ENCODE results near the gene ATP11A.

DNA sequence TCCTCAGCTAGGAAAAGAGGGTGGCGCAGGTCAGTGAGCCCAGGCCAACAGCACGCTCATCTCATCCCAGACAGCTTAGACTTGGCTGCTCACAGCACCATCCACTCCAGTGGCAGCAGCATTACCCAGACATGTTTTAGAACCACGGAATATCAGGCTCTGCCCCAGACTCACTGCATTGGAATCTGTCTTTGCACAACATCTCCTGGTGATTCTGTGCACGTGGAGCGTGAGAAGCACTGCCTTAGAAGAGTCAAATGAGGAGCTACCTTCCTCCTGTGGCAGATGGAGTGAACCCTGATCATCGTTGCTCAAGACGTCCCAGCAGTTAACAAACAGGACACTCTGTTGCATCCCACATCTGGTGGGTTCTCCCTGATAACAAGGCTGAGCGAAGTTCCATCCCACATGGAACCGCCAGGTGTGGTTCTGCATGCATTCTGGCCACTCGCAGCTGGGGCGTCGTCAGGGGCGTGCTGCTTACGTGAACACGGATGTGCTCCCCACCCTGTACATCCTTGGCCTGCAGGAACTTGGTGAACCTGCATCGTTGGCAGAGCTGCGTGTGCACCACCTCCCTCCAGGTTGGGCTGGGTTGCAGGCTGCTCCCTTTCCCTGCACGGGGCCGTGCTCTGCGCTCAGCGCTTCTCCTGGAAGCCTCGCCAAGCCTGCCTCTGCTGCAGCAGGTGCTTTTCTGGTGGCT lies 25.2 kb upstream of the ATP11A start:
- TF ChIP-seq, protein P1, sequence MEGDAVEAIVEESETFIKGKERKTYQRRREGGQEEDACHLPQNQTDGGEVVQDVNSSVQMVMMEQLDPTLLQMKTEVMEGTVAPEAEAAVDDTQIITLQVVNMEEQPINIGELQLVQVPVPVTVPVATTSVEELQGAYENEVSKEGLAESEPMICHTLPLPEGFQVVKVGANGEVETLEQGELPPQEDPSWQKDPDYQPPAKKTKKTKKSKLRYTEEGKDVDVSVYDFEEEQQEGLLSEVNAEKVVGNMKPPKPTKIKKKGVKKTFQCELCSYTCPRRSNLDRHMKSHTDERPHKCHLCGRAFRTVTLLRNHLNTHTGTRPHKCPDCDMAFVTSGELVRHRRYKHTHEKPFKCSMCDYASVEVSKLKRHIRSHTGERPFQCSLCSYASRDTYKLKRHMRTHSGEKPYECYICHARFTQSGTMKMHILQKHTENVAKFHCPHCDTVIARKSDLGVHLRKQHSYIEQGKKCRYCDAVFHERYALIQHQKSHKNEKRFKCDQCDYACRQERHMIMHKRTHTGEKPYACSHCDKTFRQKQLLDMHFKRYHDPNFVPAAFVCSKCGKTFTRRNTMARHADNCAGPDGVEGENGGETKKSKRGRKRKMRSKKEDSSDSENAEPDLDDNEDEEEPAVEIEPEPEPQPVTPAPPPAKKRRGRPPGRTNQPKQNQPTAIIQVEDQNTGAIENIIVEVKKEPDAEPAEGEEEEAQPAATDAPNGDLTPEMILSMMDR (conservative IDR thresholded peaks at IDR 0.05; ENCODE audit: low read depth in 2 of 2), result no peak
- TF ChIP-seq JUNB (IDR thresholded peaks at IDR 0.05; ENCODE audit: unreplicated experiment), result no peak
- TF ChIP-seq EZH2phosphoT487 (IDR thresholded peaks at IDR 0.05; ENCODE audit: unreplicated experiment), result no peak
- TF ChIP-seq CREB1 (CRISPR knock-in tag; IDR thresholded peaks at IDR 0.05; ENCODE audit: low read depth), result no peak
- TF ChIP-seq POLR2AphosphoS5 (IDR thresholded peaks at IDR 0.05; ENCODE audit: low read depth), result no peak
- no peak for TF ChIP-seq ETS1 (IDR thresholded peaks at IDR 0.05)
- TF ChIP-seq, protein P2, sequence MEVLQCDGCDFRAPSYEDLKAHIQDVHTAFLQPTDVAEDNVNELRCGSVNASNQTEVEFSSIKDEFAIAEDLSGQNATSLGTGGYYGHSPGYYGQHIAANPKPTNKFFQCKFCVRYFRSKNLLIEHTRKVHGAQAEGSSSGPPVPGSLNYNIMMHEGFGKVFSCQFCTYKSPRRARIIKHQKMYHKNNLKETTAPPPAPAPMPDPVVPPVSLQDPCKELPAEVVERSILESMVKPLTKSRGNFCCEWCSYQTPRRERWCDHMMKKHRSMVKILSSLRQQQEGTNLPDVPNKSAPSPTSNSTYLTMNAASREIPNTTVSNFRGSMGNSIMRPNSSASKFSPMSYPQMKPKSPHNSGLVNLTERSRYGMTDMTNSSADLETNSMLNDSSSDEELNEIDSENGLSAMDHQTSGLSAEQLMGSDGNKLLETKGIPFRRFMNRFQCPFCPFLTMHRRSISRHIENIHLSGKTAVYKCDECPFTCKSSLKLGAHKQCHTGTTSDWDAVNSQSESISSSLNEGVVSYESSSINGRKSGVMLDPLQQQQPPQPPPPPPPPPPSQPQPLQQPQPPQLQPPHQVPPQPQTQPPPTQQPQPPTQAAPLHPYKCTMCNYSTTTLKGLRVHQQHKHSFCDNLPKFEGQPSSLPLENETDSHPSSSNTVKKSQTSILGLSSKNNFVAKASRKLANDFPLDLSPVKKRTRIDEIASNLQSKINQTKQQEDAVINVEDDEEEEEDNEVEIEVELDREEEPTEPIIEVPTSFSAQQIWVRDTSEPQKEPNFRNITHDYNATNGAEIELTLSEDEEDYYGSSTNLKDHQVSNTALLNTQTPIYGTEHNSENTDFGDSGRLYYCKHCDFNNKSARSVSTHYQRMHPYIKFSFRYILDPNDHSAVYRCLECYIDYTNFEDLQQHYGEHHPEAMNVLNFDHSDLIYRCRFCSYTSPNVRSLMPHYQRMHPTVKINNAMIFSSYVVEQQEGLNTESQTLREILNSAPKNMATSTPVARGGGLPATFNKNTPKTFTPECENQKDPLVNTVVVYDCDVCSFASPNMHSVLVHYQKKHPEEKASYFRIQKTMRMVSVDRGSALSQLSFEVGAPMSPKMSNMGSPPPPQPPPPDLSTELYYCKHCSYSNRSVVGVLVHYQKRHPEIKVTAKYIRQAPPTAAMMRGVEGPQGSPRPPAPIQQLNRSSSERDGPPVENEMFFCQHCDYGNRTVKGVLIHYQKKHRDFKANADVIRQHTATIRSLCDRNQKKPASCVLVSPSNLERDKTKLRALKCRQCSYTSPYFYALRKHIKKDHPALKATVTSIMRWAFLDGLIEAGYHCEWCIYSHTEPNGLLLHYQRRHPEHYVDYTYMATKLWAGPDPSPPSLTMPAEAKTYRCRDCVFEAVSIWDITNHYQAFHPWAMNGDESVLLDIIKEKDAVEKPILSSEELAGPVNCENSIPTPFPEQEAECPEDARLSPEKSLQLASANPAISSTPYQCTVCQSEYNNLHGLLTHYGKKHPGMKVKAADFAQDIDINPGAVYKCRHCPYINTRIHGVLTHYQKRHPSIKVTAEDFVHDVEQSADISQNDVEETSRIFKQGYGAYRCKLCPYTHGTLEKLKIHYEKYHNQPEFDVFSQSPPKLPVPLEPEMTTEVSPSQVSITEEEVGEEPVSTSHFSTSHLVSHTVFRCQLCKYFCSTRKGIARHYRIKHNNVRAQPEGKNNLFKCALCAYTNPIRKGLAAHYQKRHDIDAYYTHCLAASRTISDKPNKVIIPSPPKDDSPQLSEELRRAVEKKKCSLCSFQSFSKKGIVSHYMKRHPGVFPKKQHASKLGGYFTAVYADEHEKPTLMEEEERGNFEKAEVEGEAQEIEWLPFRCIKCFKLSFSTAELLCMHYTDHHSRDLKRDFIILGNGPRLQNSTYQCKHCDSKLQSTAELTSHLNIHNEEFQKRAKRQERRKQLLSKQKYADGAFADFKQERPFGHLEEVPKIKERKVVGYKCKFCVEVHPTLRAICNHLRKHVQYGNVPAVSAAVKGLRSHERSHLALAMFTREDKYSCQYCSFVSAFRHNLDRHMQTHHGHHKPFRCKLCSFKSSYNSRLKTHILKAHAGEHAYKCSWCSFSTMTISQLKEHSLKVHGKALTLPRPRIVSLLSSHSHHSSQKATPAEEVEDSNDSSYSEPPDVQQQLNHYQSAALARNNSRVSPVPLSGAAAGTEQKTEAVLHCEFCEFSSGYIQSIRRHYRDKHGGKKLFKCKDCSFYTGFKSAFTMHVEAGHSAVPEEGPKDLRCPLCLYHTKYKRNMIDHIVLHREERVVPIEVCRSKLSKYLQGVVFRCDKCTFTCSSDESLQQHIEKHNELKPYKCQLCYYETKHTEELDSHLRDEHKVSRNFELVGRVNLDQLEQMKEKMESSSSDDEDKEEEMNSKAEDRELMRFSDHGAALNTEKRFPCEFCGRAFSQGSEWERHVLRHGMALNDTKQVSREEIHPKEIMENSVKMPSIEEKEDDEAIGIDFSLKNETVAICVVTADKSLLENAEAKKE (CRISPR knock-in tag; IDR thresholded peaks at IDR 0.05), result no peak
- no peak for TF ChIP-seq NANOG (IDR thresholded peaks at IDR 0.05; ENCODE audit: borderline replicate concordance)

All from GM23338 (cell line).